Effector CD4-positive, alpha-beta T cell (primary cell): Measurements from ENCODE around the gene MTRR.

Experiments used
- DNase-seq: peaks from one replicate; pipeline ENCODE4 v3.0.0-alpha.2; 2020

Gene MTRR

GRCh38 chr5:7857926-7858632 lies 10.9 kb upstream of the MTRR start:
- DNase-seq: no peak

DNA sequence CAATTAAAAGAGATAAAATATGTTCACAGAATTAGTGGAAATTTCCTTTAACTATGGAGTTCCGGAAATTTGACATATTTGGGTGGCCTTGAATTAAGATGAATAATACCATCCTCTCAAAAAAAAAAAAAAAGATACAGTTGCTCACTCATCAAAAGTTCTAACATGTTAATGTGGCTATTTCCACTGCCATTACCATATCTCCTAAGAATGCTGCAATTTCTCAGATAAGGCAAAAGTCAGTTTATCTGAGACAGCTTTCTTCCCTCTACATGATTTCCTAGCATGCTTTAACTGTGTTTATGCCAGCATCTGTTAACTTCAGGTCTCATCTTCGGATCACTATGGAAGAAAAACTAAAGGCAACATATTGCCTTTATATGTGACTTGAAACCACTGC lies 2.8 kb upstream of the MTRR start:
- no peak for DNase-seq

- DNase-seq: no peak
These were observed 1.7 kb upstream of the MTRR start for GRCh38 chr5:7867260-7867659.

- DNase-seq: no peak
These were observed 548 bp upstream of the MTRR start for GRCh38 chr5:7868427-7868772.

DNA sequence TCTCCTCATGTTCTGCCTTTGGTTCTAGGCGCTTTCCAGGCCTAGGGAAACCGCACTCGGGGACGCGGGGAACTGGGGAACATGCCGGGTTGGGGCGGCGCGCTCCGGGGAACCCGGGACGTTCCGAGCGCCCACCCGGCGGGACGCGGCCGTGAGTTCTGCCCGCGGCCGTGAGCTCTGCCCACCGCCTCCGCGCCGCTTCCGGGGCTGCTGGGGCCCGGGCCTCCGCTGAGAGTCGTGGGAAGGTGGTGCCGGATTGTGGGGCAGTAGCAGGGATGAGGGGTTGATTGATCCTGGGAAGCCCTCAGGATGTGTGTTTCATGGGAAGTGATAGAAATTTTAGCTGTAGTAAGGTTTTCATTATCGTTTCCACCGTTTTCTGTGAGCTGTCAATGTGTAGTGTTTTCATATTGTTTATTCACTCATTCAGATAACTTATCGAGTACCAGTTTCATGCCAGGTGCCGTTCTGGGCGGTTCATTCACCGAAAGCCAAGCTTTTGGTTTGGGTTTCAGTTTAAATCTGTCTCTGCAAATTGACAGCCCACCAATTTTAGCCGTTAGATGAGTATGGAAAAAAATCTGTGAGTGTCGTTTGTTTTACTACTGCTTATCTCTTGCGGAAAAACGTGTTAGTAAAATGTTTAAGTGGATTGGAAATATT lies 657 bp downstream of the MTRR start:
- DNase-seq: no peak

GRCh38 chr5:7871653-7872052 lies 2.7 kb downstream of the MTRR start:
- no peak for DNase-seq

GRCh38 chr5:7872517-7873130 lies 3.7 kb downstream of the MTRR start:
- DNase-seq: no peak

GRCh38 chr5:7873216-7873615 lies 4.3 kb downstream of the MTRR start:
- DNase-seq: no peak

GRCh38 chr5:7874639-7875038 lies 5.7 kb downstream of the MTRR start:
- no peak for DNase-seq

DNA sequence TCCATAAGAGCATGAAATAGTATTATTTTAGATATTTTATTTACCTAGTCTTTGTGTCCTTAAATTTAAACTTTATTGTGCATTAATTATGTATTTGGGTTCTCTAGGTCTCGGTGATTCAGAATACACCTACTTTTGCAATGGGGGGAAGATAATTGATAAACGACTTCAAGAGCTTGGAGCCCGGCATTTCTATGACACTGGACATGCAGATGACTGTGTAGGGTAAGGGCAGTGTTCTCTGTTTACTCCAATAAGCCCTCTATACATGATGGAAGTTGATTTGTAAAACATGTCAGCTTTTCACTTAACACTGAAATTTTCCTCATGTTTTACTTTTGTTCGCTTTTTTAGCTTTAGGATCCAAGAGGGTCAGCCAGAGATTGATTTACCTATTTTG lies 6.2 kb downstream of the MTRR start:
- DNase-seq: no peak

DNA sequence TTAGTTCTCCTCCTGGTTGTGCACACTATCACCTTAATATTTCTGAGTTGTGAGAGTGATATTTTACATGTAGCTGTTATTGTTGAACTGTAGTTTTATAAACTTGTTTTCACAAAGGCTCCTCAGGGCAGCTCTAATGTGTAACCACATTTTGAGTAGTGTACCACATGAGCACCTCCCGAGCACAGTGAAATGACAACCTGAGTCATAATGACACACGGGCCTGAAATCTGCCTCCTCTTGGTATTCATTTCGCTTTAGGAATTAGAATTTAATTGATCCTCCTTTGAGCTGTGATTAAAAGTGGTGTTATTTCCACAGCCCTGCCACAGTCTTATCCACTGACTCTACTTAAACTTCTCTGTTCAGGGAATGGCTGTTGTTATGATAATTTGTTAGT lies 7.9 kb downstream of the MTRR start:
- DNase-seq: no peak

DNA sequence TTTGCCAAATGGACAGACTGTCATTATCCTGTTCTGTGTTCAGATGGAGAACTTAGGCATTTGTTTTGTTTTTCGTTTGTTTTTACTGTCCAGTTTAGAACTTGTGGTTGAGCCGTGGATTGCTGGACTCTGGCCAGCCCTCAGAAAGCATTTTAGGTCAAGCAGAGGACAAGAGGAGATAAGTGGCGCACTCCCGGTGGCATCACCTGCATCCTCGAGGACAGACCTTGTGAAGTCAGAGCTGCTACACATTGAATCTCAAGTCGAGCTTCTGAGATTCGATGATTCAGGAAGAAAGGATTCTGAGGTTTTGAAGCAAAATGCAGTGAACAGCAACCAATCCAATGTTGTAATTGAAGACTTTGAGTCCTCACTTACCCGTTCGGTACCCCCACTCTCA lies 8.9 kb downstream of the MTRR start:
- DNase-seq: no peak

DNA sequence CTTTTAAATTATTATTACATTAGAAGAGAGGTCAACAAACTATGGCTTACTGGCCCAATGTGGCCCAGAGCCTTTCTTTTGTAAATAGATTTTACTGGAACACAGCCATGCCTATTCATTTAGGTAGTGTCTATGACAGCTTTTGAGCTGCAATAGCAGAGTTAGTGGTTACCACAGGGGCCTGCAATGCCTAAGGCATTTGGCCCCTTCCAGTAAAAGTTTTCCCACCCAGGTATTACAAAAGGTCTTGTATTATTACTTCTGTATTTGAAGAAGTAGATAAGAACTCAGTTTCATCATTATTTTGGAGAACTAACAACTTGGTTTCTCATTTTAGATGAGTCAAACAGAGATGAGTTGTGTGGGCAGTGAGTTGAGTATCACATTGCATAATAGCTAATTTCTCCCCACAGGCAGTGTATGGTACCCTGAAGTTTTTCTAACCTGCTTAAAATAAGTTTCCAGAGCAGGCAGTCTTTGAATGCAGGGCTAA lies 9.5 kb downstream of the MTRR start:
- DNase-seq: no peak

GRCh38 chr5:7881091-7881490 lies 12.1 kb downstream of the MTRR start:
- no peak for DNase-seq

GRCh38 chr5:7881816-7882215 lies 12.9 kb downstream of the MTRR start:
- no peak for DNase-seq

- DNase-seq: no peak
These were observed 14.0 kb downstream of the MTRR start for GRCh38 chr5:7882926-7883325.

DNA sequence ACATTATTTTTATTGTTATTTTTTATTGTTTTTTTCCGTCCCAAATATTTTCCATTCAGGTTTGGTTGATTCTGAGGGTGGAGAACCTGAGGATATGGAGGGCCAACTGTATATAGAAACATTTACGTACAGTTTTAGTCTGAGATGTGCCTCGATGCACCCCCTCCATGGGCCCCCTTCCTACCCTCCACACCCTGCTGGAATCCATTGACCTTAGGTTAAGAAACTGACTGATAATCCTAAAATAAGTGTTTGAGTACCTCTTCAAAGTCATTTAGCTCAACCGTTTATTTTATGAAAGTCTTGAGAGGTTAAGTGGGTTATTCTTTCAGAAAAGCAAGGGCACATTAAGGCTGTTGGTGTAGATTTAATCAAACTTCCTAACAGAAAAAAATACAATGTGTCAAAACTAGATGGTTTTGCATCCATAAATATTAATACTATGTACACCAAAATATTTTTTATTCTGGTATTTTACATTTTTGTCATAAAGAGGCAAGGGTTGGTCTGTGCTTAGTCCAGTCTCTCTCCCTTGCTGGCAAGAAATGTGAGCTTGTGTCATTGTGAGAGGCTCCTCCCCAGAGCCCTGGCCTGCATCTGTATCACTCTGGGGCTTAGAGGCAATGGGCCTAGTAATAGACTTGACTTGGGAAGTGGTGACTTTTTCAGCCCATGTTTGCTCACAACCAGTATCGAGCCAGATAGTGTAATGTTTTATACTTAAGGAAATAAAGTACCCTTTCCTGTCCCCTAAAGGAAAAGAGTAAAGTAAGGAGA lies 15.7 kb downstream of the MTRR start:
- DNase-seq: no peak

- no peak for DNase-seq
These were observed 18.0 kb downstream of the MTRR start for GRCh38 chr5:7886849-7887475.

DNA sequence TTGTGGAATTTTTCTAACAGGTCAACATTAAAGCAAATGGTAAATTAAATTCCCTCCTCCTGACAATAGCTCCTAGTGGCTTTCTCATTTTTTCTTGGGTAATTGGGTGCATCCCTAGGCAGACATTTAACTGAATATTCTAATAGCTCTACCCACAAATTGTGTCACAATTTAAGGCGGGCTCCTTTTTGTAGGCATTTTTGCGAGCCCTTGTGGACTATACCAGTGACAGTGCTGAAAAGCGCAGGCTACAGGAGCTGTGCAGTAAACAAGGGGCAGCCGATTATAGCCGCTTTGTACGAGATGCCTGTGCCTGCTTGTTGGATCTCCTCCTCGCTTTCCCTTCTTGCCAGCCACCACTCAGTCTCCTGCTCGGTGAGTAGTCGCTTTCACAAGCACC lies 20.0 kb downstream of the MTRR start:
- no peak for DNase-seq

DNA sequence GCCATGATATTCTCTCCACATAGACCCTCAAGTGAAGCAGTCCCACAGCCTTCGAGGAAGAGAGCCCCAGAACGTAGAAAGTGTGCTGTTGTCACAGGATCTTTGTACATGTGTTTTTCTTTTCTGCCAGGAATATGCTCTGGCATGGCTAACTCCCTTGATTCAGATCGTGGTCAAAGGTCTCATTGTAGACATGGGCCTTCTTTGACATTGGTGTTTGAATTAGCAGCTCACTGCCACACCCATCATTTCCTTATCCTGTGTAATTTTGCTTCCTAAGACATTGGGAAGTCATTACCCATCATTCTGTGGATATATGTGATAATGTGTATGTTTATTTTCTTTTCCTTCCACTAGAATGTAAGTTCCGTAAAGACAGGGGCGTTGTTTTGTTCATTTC lies 25.5 kb downstream of the MTRR start:
- no peak for DNase-seq

- DNase-seq: no peak
These were observed 25.9 kb downstream of the MTRR start for GRCh38 chr5:7894860-7895259.

DNA sequence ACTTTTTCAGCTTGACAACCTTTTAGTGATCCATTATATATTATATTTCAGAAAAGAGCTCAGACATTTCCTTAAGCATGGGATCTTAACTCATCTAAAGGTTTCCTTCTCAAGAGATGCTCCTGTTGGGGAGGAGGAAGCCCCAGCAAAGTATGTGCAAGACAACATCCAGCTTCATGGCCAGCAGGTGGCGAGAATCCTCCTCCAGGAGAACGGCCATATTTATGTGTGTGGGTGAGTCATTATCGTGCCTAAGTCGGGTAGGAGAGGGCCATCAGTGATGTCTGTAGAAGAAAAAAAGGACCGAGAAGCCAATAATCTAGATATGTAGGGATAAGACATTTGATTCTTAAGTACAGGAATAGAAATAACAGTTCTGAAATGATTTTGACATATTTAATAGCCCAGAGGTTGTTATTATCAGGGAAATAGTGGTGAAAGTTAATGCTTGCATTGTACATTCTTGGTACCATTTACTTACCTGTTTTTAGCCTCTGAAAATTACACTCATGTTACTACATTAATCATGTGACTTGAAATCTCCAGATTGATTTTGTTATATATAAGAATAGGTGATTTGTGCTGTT lies 28.2 kb downstream of the MTRR start:
- DNase-seq: no peak

DNA sequence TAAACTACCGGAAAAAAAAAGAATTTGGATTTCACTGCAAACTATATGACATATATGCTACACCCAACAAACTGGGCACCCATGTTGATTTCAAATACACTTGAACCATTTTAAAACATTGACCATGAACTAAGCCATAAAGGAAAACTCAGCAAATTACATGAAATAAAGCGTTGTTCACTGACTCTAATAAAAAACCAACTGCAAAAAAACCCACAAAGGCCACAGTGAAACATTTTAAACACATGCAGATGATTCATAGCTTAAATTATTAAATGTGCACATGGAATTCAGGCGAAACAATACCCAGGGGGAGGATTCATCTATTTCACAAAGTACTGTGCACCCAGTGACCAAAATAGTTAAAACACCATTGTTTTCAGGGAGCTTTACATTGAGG lies 33.3 kb downstream of the MTRR start:
- no peak for DNase-seq
